GM18526 (cell line): ENCODE measurements around the gene SF3B3.

Experiments
- POLR2A ChIP-seq: IDR thresholded peaks from 3 replicates; pipeline ENCODE4 v1.6.1; 2011; ENCODE audit not compliant: insufficient read length; ENCODE audit errors: extremely low read depth

Gene SF3B3

DNA sequence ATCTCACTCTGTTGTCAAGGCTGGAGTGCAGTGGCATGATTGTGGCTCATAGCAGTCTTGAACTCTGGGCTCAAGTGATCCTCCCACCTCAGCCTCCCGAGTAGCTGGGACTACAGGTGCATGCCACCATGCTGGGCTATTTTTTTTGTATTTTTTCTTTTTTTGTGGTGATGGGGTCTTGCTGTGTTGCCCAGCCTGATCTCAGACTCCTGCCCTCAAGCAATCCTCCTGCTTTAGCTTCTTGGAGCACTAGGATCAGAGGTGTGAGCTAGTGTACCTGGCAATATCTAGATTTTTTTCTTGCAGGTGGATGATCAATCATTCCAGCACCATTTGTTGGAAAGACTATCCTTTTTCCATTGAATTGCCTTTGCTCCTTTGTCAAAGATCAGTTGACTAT is 69.9 kb downstream of the SF3B3 start:
- TF ChIP-seq POLR2A: no peak

DNA sequence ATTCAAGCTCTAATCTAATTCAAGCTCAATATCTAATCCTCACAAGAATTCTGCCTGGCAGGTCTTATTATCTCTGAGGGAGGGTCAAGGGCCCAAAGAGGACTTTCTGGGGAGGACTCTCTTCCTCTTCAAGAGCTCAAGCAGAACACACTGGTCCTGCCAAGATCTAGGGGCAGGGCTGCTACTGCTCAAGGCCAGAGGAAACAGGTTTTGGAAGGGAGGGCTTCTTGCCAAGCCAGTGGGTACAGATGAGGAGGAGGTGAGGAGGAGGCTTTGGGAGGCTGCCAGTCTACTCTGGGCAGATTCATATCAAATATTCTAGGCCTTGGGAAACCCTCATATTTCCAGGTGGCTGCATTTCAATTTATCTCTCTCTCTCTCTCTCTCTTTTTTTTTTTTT is 71.0 kb downstream of the SF3B3 start:
- TF ChIP-seq POLR2A: no peak

DNA sequence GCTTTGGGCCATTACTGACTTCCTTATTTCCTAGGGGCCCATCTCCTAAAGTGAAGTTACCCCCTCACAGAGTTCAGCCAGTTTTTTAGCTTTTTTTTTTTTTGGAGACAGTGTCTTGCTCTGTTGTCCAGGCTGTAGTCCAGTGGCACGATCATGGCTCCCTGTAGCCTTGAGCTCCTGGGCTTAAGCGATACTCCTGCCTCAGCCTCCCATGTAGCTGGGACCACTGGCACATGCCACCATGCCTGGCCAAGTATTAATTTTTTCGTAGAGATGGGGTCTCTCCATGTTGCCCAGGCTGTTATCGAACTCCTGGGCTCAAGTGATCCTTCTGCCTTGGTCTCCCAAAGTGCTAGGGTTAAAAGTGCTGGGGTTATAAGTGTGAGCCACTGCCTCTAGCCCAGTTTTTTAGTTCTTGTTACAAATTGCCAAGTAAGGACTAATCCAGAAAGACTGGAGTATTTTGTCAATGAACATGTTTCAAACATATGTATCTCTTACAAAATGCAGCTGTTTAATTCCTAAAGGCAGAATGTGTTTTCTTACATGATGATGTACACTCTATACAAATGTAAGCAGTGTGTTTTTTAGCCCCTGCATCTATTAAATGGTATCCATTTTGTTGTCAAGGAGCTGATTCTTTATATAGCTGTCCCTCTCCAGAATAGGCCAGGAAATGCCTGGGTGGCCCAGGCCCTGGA is 73.7 kb downstream of the SF3B3 start:
- no peak for TF ChIP-seq POLR2A

GRCh38 chr16:70598937-70599503 is 75.4 kb downstream of the SF3B3 start:
- TF ChIP-seq POLR2A: no peak

DNA sequence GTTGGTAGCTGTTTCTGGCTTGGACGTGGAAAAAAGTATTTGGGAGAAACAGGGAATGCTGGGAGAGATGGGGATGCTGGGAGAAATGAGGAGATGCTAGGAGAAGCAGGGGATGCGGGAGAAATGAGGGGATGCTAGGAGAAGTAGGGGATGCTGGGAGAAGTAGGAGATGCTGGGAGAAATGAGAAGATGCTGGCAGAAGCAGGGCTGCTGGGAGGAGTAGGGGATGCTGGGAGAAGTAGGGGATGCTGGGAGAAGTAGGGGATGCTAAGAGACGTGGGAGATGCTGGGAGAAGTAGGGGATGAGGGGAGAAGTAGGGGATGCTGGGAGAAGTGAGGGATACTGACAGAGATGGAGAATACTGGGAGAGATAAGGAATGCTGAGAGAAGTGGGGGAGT is 77.1 kb downstream of the SF3B3 start:
- TF ChIP-seq POLR2A: no peak

GRCh38 chr16:70601576-70602575 is 78.3 kb downstream of the SF3B3 start:
- TF ChIP-seq POLR2A: no peak

- TF ChIP-seq POLR2A: no peak
Observed at GRCh38 chr16:70602831-70603230, 79.2 kb downstream of the SF3B3 start.

DNA sequence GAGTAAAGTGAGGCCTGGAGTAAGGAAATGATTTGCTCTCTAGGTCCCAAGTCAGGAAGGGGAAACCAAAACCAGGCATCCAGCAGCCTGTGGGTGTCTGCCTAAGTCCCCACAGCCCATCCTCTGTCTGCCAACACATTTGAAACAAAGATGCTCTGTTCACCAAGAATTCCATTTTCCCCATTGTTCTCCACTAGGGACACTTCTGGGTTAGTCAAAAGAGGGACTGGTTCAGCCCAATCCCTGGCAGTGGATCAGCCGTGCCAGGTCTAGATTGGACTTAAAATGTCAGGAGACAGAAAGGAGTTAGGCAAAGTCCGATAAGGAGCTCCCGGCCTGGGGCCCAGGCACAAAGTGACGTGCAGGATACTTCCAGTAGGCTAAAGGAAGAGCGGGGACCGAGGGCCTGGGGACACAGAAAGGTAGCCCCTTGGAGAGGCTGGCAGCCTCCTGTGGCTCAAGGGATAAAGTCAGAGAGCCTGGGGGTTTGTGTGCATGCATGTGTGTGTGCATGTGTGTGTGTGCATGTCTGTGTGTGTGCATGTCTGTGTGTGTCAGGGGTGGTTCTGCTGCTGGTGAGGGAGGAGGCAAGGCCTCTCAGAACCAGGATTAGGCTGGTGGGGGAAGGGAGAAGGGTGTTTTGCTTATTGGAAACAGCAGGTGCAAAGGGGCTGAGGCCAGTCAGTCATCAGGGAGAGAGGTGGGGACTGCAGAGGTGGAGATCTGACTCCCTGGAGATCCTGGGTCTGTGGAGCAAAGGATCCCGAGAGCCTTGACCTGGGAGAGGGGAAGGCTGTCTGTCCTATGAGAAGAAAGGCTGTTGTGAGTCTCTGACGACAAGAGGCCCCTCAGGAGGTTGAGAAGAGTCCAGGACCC is 81.0 kb downstream of the SF3B3 start:
- TF ChIP-seq POLR2A: no peak

- TF ChIP-seq POLR2A: no peak
Observed at GRCh38 chr16:70605283-70605657, 81.7 kb downstream of the SF3B3 start.

DNA sequence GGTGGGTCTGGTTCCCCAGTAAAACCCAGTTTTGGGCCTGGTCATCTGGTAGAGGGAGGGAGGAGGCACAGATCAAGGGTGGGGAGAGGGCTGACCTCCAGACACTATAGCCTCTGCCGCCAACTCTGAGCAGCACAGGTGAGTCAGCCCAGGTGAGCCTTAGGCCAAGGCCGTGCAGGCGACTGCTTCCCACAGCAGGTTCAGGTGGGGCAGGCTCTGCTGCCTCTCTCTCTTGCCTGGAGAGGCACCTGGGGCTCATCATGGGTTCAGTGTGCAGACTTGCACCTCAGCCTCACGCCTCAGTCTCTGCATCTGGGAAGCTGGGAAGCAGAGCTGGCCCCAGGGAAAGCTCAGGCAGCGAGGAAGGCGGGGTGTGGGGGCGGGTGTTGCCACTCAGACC is 84.9 kb downstream of the SF3B3 start:
- TF ChIP-seq POLR2A: no peak

- TF ChIP-seq POLR2A: no peak
Observed at GRCh38 chr16:70610273-70611223, 86.9 kb downstream of the SF3B3 start.

DNA sequence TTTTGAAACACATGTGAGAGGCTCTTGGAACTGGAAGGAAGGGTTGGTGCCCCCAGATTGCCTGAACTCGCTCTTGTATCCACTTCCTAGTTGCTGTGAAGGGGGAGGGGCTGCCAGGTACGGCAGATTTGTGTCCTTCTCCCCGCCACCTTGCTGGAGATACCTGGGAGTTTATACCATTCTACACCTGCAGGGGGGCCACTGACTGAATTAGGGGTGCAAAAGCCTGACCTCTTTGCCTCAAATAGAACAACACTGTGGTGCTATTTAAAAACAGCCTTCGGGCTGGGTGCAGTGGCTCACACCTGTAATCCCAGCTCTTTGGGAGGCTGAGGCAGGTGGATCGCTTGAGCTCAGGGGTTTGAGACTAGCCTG is 87.6 kb downstream of the SF3B3 start:
- no peak for TF ChIP-seq POLR2A

DNA sequence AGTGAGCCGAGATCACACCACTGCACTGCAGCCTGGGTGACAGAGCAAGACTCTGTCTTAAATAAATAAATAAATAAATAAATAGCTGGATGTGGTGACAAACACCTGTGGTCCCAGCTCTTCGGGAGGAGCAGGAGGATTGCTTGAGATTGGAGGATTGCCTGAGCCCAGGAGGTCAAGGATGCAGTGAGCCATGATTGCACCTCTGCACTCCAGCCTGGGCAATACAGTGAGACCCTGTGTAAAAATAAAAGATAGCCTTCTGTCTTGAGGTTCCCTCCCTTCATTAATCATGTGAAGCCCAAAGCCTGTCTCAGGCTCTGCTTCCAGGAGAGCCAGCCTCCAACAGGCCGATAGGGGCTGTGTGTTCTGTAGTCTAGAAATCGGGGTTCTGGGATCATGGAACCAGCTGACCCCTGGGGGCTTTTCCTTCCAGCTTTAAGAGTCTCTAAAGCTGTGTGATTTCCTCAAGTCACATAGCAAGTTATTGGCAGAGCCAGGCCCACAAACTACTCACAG is 88.2 kb downstream of the SF3B3 start:
- no peak for TF ChIP-seq POLR2A

GRCh38 chr16:70612931-70613330 is 89.3 kb downstream of the SF3B3 start:
- no peak for TF ChIP-seq POLR2A
